HEK293T (cell line): Measurements from ENCODE around the gene ACOX3.

Experiments
- CTCF ChIA-PET: fragments of 350-600 bp; formaldehyde crosslinking; extraction: SDS; loops from one replicate; lab custom pipeline; 2021; ENCODE audit warnings: antibody characterized with exemption, inconsistent platforms; lab: Yijun Ruan, JAX
- POLR2A ChIA-PET: fragments of 350-600 bp; formaldehyde crosslinking; extraction: SDS; loops from one replicate; lab custom pipeline; 2020; ENCODE audit warnings: antibody characterized with exemption, inconsistent platforms; lab: Yijun Ruan, JAX
- DNase-seq: peaks from one replicate; pipeline ENCODE4 v3.0.0; 2012; ENCODE audit warnings: mixed read lengths; ENCODE audit errors: extremely low spot score
- ARNT ChIP-seq: fragments of 450-650 bp; IDR thresholded peaks from 2 replicates; pipeline ENCODE4 v1.6.1; 2017; ENCODE audit warnings: mild to moderate bottlenecking
- BHLHE40 ChIP-seq: fragments of 450-650 bp; IDR thresholded peaks from 2 replicates; pipeline ENCODE4 v1.6.1; 2016; ENCODE audit warnings: mild to moderate bottlenecking, moderate library complexity, borderline replicate concordance
- CTBP1 ChIP-seq: fragments of 450-650 bp; IDR thresholded peaks from 2 replicates; pipeline ENCODE4 v1.6.1; 2016; ENCODE audit warnings: borderline replicate concordance
- ELF4 ChIP-seq: fragments of 450-650 bp; IDR thresholded peaks from 2 replicates; pipeline ENCODE4 v1.6.1; 2017; ENCODE audit warnings: antibody characterized with exemption
- FOXA1 ChIP-seq: fragments of 450-650 bp; IDR thresholded peaks from 2 replicates; pipeline ENCODE4 v1.6.1; 2016; ENCODE audit warnings: mild to moderate bottlenecking
- FOXK2 ChIP-seq: fragments of 450-650 bp; IDR thresholded peaks from 2 replicates; pipeline ENCODE4 v1.6.1; 2016; ENCODE audit warnings: mild to moderate bottlenecking
- FOXM1 ChIP-seq: fragments of 450-650 bp; IDR thresholded peaks from 2 replicates; pipeline ENCODE4 v1.6.1; 2017; ENCODE audit warnings: mild to moderate bottlenecking, borderline replicate concordance
- HDGF ChIP-seq: fragments of 450-650 bp; IDR thresholded peaks from 2 replicates; pipeline ENCODE4 v1.6.1; 2017; ENCODE audit warnings: antibody characterized with exemption, borderline replicate concordance
- L3MBTL2 ChIP-seq: fragments of 450-650 bp; conservative IDR thresholded peaks from 2 replicates; pipeline ENCODE4 v1.6.1; 2016; ENCODE audit warnings: mild to moderate bottlenecking
- LEF1 ChIP-seq: fragments of 450-650 bp; IDR thresholded peaks from 2 replicates; pipeline ENCODE4 v1.6.1; 2017; ENCODE audit warnings: mild to moderate bottlenecking, borderline replicate concordance
- NFRKB ChIP-seq: fragments of 450-650 bp; IDR thresholded peaks from 2 replicates; pipeline ENCODE4 v1.6.1; 2016; ENCODE audit warnings: mild to moderate bottlenecking, moderate library complexity
- PKNOX1 ChIP-seq: fragments of 450-650 bp; IDR thresholded peaks from 2 replicates; pipeline ENCODE4 v1.6.1; 2016
- SP1 ChIP-seq: fragments of 450-650 bp; IDR thresholded peaks from 2 replicates; pipeline ENCODE4 v1.6.1; 2017
- SUZ12 ChIP-seq: fragments of 450-650 bp; IDR thresholded peaks from 2 replicates; pipeline ENCODE4 v1.6.1; 2016; ENCODE audit warnings: mild to moderate bottlenecking
- TARDBP ChIP-seq: fragments of 450-650 bp; IDR thresholded peaks from 2 replicates; pipeline ENCODE4 v1.6.1; 2016
- ZNF384 ChIP-seq: fragments of 450-650 bp; IDR thresholded peaks from 2 replicates; pipeline ENCODE4 v1.6.1; 2016

ACOX3 gene

GRCh38 chr4:8402181-8402597, 38.3 kb downstream of the ACOX3 start:
- POLR2A ChIA-PET, result interaction anchor here (1.4 kb wide), 1 partner anchor 160 kb away, joined by 4 read pairs; no protein-coding TSS in a partner anchor
- DNase-seq, result no peak
- TF ChIP-seq LEF1, result no peak
- no peak for TF ChIP-seq FOXA1
- TF ChIP-seq HDGF, result no peak
- TF ChIP-seq FOXM1, result no peak
- no peak for TF ChIP-seq CTBP1
- CTCF ChIA-PET, result interaction anchor here (0.7 to 1.7 kb wide), 5 partner anchors 9 to 188 kb away, joined by 3 to 11 read pairs (median 4); no protein-coding TSS in a partner anchor

- ChIA-PET CTCF (interaction anchor here (0.9 to 1.7 kb wide), 3 partner anchors 9 to 159 kb away, joined by 3 to 11 read pairs (median 5); no protein-coding TSS in a partner anchor), POLR2A (no interaction called here)
- DNase-seq, result no peak
- TF ChIP-seq SP1, result no peak
- no peak for TF ChIP-seq CTBP1
- TF ChIP-seq L3MBTL2, result no peak
- no peak for TF ChIP-seq FOXA1
- TF ChIP-seq ZNF384, result no peak
- TF ChIP-seq NFRKB, result no peak
- no peak for TF ChIP-seq PKNOX1
Measured at GRCh38 chr4:8401665-8402064, 38.9 kb downstream of the ACOX3 start.

- ChIA-PET CTCF (interaction anchor here (0.7 to 1.7 kb wide), 2 partner anchors 11 to 134 kb away, joined by 3 to 5 read pairs; no protein-coding TSS in a partner anchor), POLR2A (no interaction called here)
- no peak for TF ChIP-seq HDGF
- TF ChIP-seq L3MBTL2, result no peak
- TF ChIP-seq PKNOX1, result no peak
- TF ChIP-seq FOXK2, result no peak
- TF ChIP-seq SUZ12, result no peak
- TF ChIP-seq ELF4, result no peak
- no peak for DNase-seq
Measured at GRCh38 chr4:8400632-8401325, 39.7 kb downstream of the ACOX3 start.

GRCh38 chr4:8399298-8399697, 41.2 kb downstream of the ACOX3 start:
- ChIA-PET POLR2A (no interaction called here), CTCF (no interaction called here)
- no peak for DNase-seq
- TF ChIP-seq HDGF, result no peak
- TF ChIP-seq LEF1, result no peak
- no peak for TF ChIP-seq NFRKB
- no peak for TF ChIP-seq ELF4
- no peak for TF ChIP-seq L3MBTL2
- no peak for TF ChIP-seq FOXM1
- no peak for TF ChIP-seq FOXA1
- TF ChIP-seq TARDBP, result no peak
- TF ChIP-seq ZNF384, result no peak
- no peak for TF ChIP-seq PKNOX1
- TF ChIP-seq BHLHE40, result no peak
- TF ChIP-seq CTBP1, result no peak
- TF ChIP-seq FOXK2, result no peak
- TF ChIP-seq ARNT, result no peak

- CTCF ChIA-PET, result no interaction called here
Measured at GRCh38 chr4:8398347-8398746, 42.2 kb downstream of the ACOX3 start.

GRCh38 chr4:8396762-8397406, 43.6 kb downstream of the ACOX3 start:
- CTCF ChIA-PET, result no interaction called here
- DNase-seq, result no peak
- POLR2A ChIA-PET, result no interaction called here
- TF ChIP-seq CTBP1, result no peak
- no peak for TF ChIP-seq FOXM1
- TF ChIP-seq LEF1, result no peak
- TF ChIP-seq FOXA1, result no peak
- no peak for TF ChIP-seq NFRKB
- no peak for TF ChIP-seq FOXK2
- no peak for TF ChIP-seq SP1
- no peak for TF ChIP-seq BHLHE40
- no peak for TF ChIP-seq ARNT
- TF ChIP-seq HDGF, result no peak
- no peak for TF ChIP-seq ELF4
- TF ChIP-seq TARDBP, result no peak
- TF ChIP-seq ZNF384, result no peak
- TF ChIP-seq L3MBTL2, result no peak

More at GRCh38 chr4:8398347-8398746, 42.2 kb downstream of the ACOX3 start:
- DNase-seq, result no peak
- TF ChIP-seq FOXK2 (no peak), LEF1 (no peak), FOXA1 (no peak), NFRKB (no peak), ELF4 (no peak), L3MBTL2 (no peak)
- POLR2A ChIA-PET, result no interaction called here
